Kidney (tissue), 14 donors: ENCODE measurements around the gene NTNG2. TPM values are rescaled to one million over a fixed set of nuclear protein-coding genes. Genes with fewer than 3 reads are reported as not detected.

Source experiments
- DNase-seq, 5 donors: peaks; one replicate each; pipeline ENCODE4 v3.0.0-alpha.2; 2013 to 2020
- FAIRE-seq: peaks from 2 replicates; lab custom pipeline; 2012; peaks lifted over from hg19 to GRCh38; lab: Jason Lieb, UNC
- H3K27ac ChIP-seq, 2 donors: one replicate each; pipeline ENCODE4 v1.7.0; 2013; ENCODE audit warnings: low read depth in 2 of 2, low read length in 2 of 2, inconsistent platforms in 1 of 2
- H3K27me3 ChIP-seq: one replicate; pipeline ENCODE4 v1.7.1; 2013; ENCODE audit warnings: low read length, inconsistent platforms; ENCODE audit not compliant: control insufficient read depth, insufficient read depth
- H3K36me3 ChIP-seq, 3 donors: one replicate each; pipeline versions ENCODE4 v1.7.0 to v1.7.1; 2013; ENCODE audit warnings: low read length in 3 of 3, control low read depth in 1 of 3, inconsistent platforms in 1 of 3; ENCODE audit not compliant: insufficient read depth in 3 of 3, control insufficient read depth in 2 of 3
- H3K4me1 ChIP-seq, 3 donors: one replicate each; pipeline versions ENCODE4 v1.7.0 to v1.7.1; 2013; ENCODE audit warnings: low read length in 3 of 3, inconsistent platforms in 1 of 3, low read depth in 1 of 3; ENCODE audit not compliant: control insufficient read depth in 2 of 3, insufficient read depth in 2 of 3
- H3K4me3 ChIP-seq, 3 donors: one replicate each; pipeline versions ENCODE4 v1.7.0 to v1.8.1; 2013; ENCODE audit warnings: low read length in 3 of 3, control low read depth in 1 of 3, inconsistent platforms in 1 of 3
- H3K9ac ChIP-seq, 3 donors: one replicate each; pipeline versions ENCODE4 v1.7.0 to v1.7.1; 2013; ENCODE audit warnings: low read length in 3 of 3, control low read depth in 1 of 3, inconsistent platforms in 1 of 3
- H3K9me3 ChIP-seq, 3 donors: one replicate each; pipeline versions ENCODE4 v1.7.0 to v1.7.1; 2013; ENCODE audit warnings: low read length in 3 of 3, control low read depth in 1 of 3, inconsistent platforms in 1 of 3; ENCODE audit not compliant: control insufficient read depth in 2 of 3, insufficient read depth in 1 of 3
- CTCF ChIP-seq: IDR thresholded peaks from 3 replicates; pipeline ENCODE4 v1.5.1; 2012; ENCODE audit warnings: mild to moderate bottlenecking, moderate library complexity, borderline replicate concordance; ENCODE audit not compliant: insufficient read depth; ENCODE audit errors: extremely low read depth
- intact Hi-C: fragments of 100-400 bp; cut with DNase I; formaldehyde crosslinking; loops from one replicate; pipeline ENCODE4 v1.11.1; 2022
- polyA plus RNA-seq: library from polyadenylated mRNA; stranded (reverse); fragments of 350-450 nt; fragmentation: Illumina TruSeq; extraction: RNeasy Lipid Tissue Mini Kit (QIAGEN cat#74804); gene quantifications from one replicate; pipeline ENCODE4 v1.2.3, GENCODE V29; 2014; ENCODE audit warnings: low read depth, low replicate concordance; ENCODE audit not compliant: insufficient read depth
- total RNA-seq: library from RNA; stranded (reverse); fragmentation: NEBNext Ultra II Directional; extraction: Animal tissue kit (Norgen Biotek cat#: 25700); gene quantifications from one replicate; pipeline ENCODE4 v1.2.1, GENCODE V29; 2021
- donor health status: control.
- donor health status: control.
- donor health status: control.
- donor health status: control.
- donor health status: control.
- donor health status: DM: yes; HTN: yes; CAD: no.
- donor health status: Normal renal cell carcinoma (clear cell type).

NTNG2 gene
- total and polyA plus RNA-seq, 2 donors from 2014 or later: 0.54 to 2.2 TPM

DNA sequence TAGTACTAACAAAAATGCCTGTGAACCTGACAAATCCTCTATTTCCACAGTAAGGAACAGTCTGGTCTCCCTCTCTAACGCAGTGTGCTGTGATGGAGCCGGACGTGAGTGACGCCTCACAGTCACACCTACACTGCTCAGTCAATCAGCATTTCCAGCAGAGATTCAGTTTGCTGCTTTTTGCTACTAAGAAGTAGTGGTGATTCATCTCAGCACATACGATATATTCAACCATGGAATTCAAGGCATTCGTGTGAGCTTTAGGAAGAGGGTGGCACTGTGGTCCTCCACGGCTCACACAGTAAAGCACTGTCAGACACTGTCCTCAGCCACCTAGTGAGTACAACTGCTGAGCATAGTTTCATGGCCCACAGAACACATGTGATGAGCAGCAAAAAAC, 122.0 kb downstream of the NTNG2 start:
- H3K36me3 ChIP-seq: peaks cover 9 to 53% (median 48%) of the 10 kb centered on the region in 3 donors
- intact Hi-C loops: no loop called here
- DNase-seq (no peak), FAIRE-seq (no peak)
- H3K9me3 ChIP-seq: no peaks in the 10 kb centered on the region
- no peak overlapping the region for H3K9ac ChIP-seq
- no peaks in the 10 kb centered on the region for H3K4me1 ChIP-seq
- no peaks in the 10 kb centered on the region for H3K27me3 ChIP-seq
- H3K4me3 ChIP-seq: no peak overlapping the region
- TF ChIP-seq CTCF: no peak
- H3K27ac ChIP-seq: no peak overlapping the region

GRCh38 chr9:132287256-132287760, 125.5 kb downstream of the NTNG2 start:
- FAIRE-seq (no peak), DNase-seq (no peak)
- Histone ChIP-seq H3K27ac (no peak overlapping the region), H3K27me3 (no peaks in the 10 kb centered on the region), H3K4me3 (no peak overlapping the region), H3K4me1 (no peaks in the 10 kb centered on the region), H3K9me3 (no peaks in the 10 kb centered on the region), H3K36me3 (peaks cover 4 to 45% (median 33%) of the 10 kb centered on the region in 3 donors), H3K9ac (no peak overlapping the region)
- TF ChIP-seq CTCF: no peak
- intact Hi-C loops: no loop called here

DNA sequence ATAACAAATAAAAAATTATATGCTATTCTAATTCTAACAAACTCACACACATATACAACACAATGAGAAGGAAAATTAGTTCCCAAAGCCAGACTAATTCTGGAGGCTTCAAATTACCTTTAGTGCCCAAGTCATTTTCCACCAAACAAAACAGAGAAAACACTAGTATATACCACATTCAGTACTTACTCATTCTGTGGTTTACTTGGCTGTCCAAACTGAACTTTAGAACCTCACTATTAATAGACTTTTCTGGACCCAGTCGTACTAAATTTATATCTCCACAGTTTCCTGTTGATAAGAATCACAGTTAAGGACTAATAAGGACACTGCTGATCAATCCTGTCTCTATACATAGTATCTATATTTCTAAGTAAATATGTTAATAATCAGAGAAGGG, 126.5 kb downstream of the NTNG2 start:
- intact Hi-C loops: no loop called here
- DNase-seq: no peak
- no peak overlapping the region for H3K9ac ChIP-seq
- peaks cover 4 to 34% (median 23%) of the 10 kb centered on the region in 3 donors for H3K36me3 ChIP-seq
- H3K9me3 ChIP-seq: no peaks in the 10 kb centered on the region
- H3K27ac ChIP-seq: no peak overlapping the region
- no peaks in the 10 kb centered on the region for H3K27me3 ChIP-seq
- no peak overlapping the region for H3K4me3 ChIP-seq
- no peak for FAIRE-seq
- H3K4me1 ChIP-seq: no peaks in the 10 kb centered on the region
- no peak for TF ChIP-seq CTCF

GRCh38 chr9:132288966-132289365, 127.1 kb downstream of the NTNG2 start:
- no peak for FAIRE-seq
- TF ChIP-seq CTCF: no peak
- no peak overlapping the region for H3K4me3 ChIP-seq
- DNase-seq: peak in 1 of 5 donors; percentile 16
- intact Hi-C loops: no loop called here
- no peak overlapping the region for H3K9ac ChIP-seq
- no peak overlapping the region for H3K27ac ChIP-seq
- H3K27me3 ChIP-seq: no peaks in the 10 kb centered on the region
- H3K9me3 ChIP-seq: no peaks in the 10 kb centered on the region
- H3K36me3 ChIP-seq: peaks cover 4 to 29% (median 20%) of the 10 kb centered on the region in 3 donors
- H3K4me1 ChIP-seq: no peaks in the 10 kb centered on the region
